CD4-positive, alpha-beta T cell (primary cell): ENCODE results near the gene REXO1. TPM values are rescaled to one million over a fixed set of nuclear protein-coding genes. Genes with fewer than 3 reads are reported as not detected.
A peak's percentile ranks its signal among the peaks of the same experiment; 100 is the strongest.

Experiments used
- ATAC-seq: fragments of 200-7000 bp; cut with Tn5 transposase; one replicate; pipeline ENCODE4 v1.10.0; 2022; ENCODE audit warnings: mild to moderate bottlenecking; ENCODE audit not compliant: poor library complexity
- CTCF ChIA-PET: fragments of 350-600 bp; sonication (Branson Sonifier 250); formaldehyde crosslinking; loops from one replicate; lab custom pipeline; 2021; ENCODE audit warnings: antibody characterized with exemption, inconsistent platforms; lab: Charles Lee
- POLR2A ChIA-PET: fragments of 350-600 bp; sonication (Branson Sonifier 250); formaldehyde crosslinking; loops from one replicate; lab custom pipeline; 2021; ENCODE audit warnings: antibody characterized with exemption, inconsistent platforms; lab: Charles Lee
- DNase-seq, 14 experiments: peaks; one replicate each; pipeline ENCODE4 v3.0.0-alpha.2; 2013 to 2020; ENCODE audit warnings: mixed read lengths in 2 of 14
- H3K27ac ChIP-seq, 2 donors: one replicate each; pipeline versions ENCODE4 v1.5.1 to v1.7.0; 2013; ENCODE audit warnings: low read length in 2 of 2, low read depth in 1 of 2, mild to moderate bottlenecking in 1 of 2
- H3K27me3 ChIP-seq, 2 experiments: 1 replicate in 1 of 2; 2 replicates in 1 of 2; pipeline versions ENCODE4 v1.6.1 to v1.7.0; 2013; ENCODE audit warnings: low read length in 2 of 2, control low read depth in 1 of 2, mild to moderate bottlenecking in 1 of 2, moderate library complexity in 1 of 2; ENCODE audit not compliant: insufficient read depth in 2 of 2, control insufficient read depth in 1 of 2
- H3K36me3 ChIP-seq: one replicate; pipeline ENCODE4 v1.6.1; 2013; ENCODE audit warnings: low read length, control low read depth; ENCODE audit not compliant: insufficient read depth
- H3K4me1 ChIP-seq: one replicate; pipeline ENCODE4 v1.6.1; 2013; ENCODE audit warnings: low read length, control low read depth; ENCODE audit not compliant: insufficient read depth
- H3K4me3 ChIP-seq: one replicate; pipeline ENCODE4 v1.5.1; 2013; ENCODE audit warnings: mild to moderate bottlenecking, low read length, moderate library complexity
- H3K9me3 ChIP-seq, 2 experiments: 1 replicate in 1 of 2; 2 replicates in 1 of 2; pipeline versions ENCODE4 v1.6.1 to v1.7.0; 2013; ENCODE audit warnings: low read length in 2 of 2, mild to moderate bottlenecking in 2 of 2, control low read depth in 1 of 2, moderate library complexity in 1 of 2; ENCODE audit not compliant: control insufficient read depth in 1 of 2, insufficient read depth in 1 of 2
- H3K27ac Mint-ChIP-seq: one replicate; pipeline ENCODE4 v1.8.0; 2020; ENCODE audit warnings: mixed read lengths
- H3K27me3 Mint-ChIP-seq: one replicate; pipeline ENCODE4 v1.8.0; 2021; ENCODE audit warnings: mixed read lengths
- H3K36me3 Mint-ChIP-seq: one replicate; pipeline ENCODE4 v1.8.0; 2021; ENCODE audit warnings: low read depth, mixed read lengths
- H3K4me1 Mint-ChIP-seq: one replicate; pipeline ENCODE4 v1.8.0; 2021; ENCODE audit warnings: low read depth, mixed read lengths
- H3K4me3 Mint-ChIP-seq: one replicate; pipeline ENCODE4 v1.8.0; 2020; ENCODE audit warnings: mild to moderate bottlenecking, mixed read lengths
- H3K9me3 Mint-ChIP-seq: one replicate; pipeline ENCODE4 v1.8.0; 2020; ENCODE audit warnings: mixed read lengths
- CTCF ChIP-seq: fragments of 200-600 bp; IDR thresholded peaks from one replicate; pipeline ENCODE4 v1.8.0; 2022; ENCODE audit warnings: antibody characterized with exemption, mild to moderate bottlenecking
- intact Hi-C, 2 experiments: fragments of 100-400 bp; cut with DNase I in 1 of 2; cut with micrococcal nuclease in 1 of 2; formaldehyde crosslinking; loops; one replicate each; pipeline versions ENCODE4 v1.15.1 to v1.9.0; 2023 to 2025; cut with DNase I, micrococcal nuclease
- total RNA-seq, 174 experiments: library from RNA in 2 of 174; stranded (reverse) in 2 of 174; gene quantifications; one replicate each; pipeline ENCODE4 v1.2.3 and lab custom pipeline; 2021 to 2026

The REXO1 gene
- total RNA-seq, 2 experiments from 2014 or later: 106 to 114 TPM

GRCh38 chr19:1849886-1850398, 1.7 kb upstream of the REXO1 start:
- POLR2A ChIA-PET: no interaction called here
- peaks cover 7% of the 10 kb centered on the region for H3K36me3 ChIP-seq
- intact Hi-C loops: loop anchor here in 1 of 2 experiments (2.0 kb wide), 1 partner anchor 13 kb away; the partner anchor contains the start of gene KLF16
- no peaks in the 10 kb centered on the region for H3K27me3 Mint-ChIP-seq
- no peaks in the 10 kb centered on the region for H3K9me3 Mint-ChIP-seq
- DNase-seq: no peak
- no peak for TF ChIP-seq CTCF
- H3K9me3 ChIP-seq: no peaks in the 10 kb centered on the region
- peaks cover 59% of the 10 kb centered on the region for H3K4me1 Mint-ChIP-seq
- H3K27me3 ChIP-seq: no peaks in the 10 kb centered on the region
- no peak overlapping the region for H3K4me3 ChIP-seq
- peaks cover 22% of the 10 kb centered on the region for H3K36me3 Mint-ChIP-seq
- no peak overlapping the region for H3K27ac ChIP-seq
- CTCF ChIA-PET: interaction anchor here (1.3 kb wide), 1 partner anchor 26 kb away, joined by 5 read pairs; no protein-coding TSS in a partner anchor
- peaks cover 75% of the 10 kb centered on the region for H3K4me1 ChIP-seq
- no peak for ATAC-seq
- peak overlapping the region; percentile 80 for H3K4me3 Mint-ChIP-seq
- H3K27ac Mint-ChIP-seq: peak overlapping the region; percentile 93

- no peaks in the 10 kb centered on the region for H3K9me3 Mint-ChIP-seq
- peak; percentile 6 for TF ChIP-seq CTCF
- H3K4me3 Mint-ChIP-seq: peak overlapping the region; percentile 89
- intact Hi-C loops: loop anchor here in 1 of 2 experiments (2.0 kb wide), 1 partner anchor 14 kb away; the partner anchor contains the start of gene KLF16
- H3K4me3 ChIP-seq: no peak overlapping the region
- H3K27ac Mint-ChIP-seq: peak overlapping the region; percentile 93
- peaks cover 57% of the 10 kb centered on the region for H3K4me1 Mint-ChIP-seq
- H3K9me3 ChIP-seq: no peaks in the 10 kb centered on the region
- peak overlapping the region; percentile 52 to 98 for H3K27ac ChIP-seq
- ATAC-seq (no peak), DNase-seq (no peak)
- peaks cover 75% of the 10 kb centered on the region for H3K4me1 ChIP-seq
- POLR2A ChIA-PET: interaction anchor here (0.9 kb wide), 1 partner anchor 596 kb away, joined by 3 read pairs; no protein-coding TSS in a partner anchor
- peaks cover 22% of the 10 kb centered on the region for H3K36me3 Mint-ChIP-seq
- CTCF ChIA-PET: interaction anchor here (0.7 to 1.3 kb wide), 4 partner anchors 9 to 27 kb away, joined by 3 to 5 read pairs (median 4); no protein-coding TSS in a partner anchor
- H3K36me3 ChIP-seq: peaks cover 15% of the 10 kb centered on the region
- H3K27me3 Mint-ChIP-seq: no peaks in the 10 kb centered on the region
- H3K27me3 ChIP-seq: no peaks in the 10 kb centered on the region
Measured at GRCh38 chr19:1849132-1849474, 820 bp upstream of the REXO1 start.

GRCh38 chr19:1847684-1848398, 442 bp downstream of the REXO1 start:
- Histone ChIP-seq H3K4me1 (peaks cover 75% of the 10 kb centered on the region), H3K36me3 (peaks cover 22% of the 10 kb centered on the region), H3K4me3 (peak overlapping the region; percentile 96), H3K9me3 (no peaks in the 10 kb centered on the region), H3K27ac (peak overlapping the region; percentile 87 to 98), H3K27me3 (no peaks in the 10 kb centered on the region)
- peak in 1 of 14 experiments; percentile 36 for DNase-seq
- H3K9me3 Mint-ChIP-seq: no peaks in the 10 kb centered on the region
- H3K36me3 Mint-ChIP-seq: peaks cover 17% of the 10 kb centered on the region
- no peaks in the 10 kb centered on the region for H3K27me3 Mint-ChIP-seq
- ChIA-PET CTCF (interaction anchor here (1.3 kb wide), 1 partner anchor 22 kb away, joined by 5 read pairs; no protein-coding TSS in a partner anchor), POLR2A (interaction anchor here (1.3 kb wide), 1 partner anchor 578 kb away, joined by 3 read pairs; no protein-coding TSS in a partner anchor)
- H3K4me3 Mint-ChIP-seq: peak overlapping the region; percentile 93
- H3K4me1 Mint-ChIP-seq: peaks cover 56% of the 10 kb centered on the region
- intact Hi-C loops: loop anchor here in 1 of 2 experiments (2.0 kb wide), 1 partner anchor 15 kb away; the partner anchor contains the start of gene KLF16
- peak; percentile 5 for ATAC-seq
- no peak for TF ChIP-seq CTCF
- peak overlapping the region; percentile 93 for H3K27ac Mint-ChIP-seq
